Natural killer cell (primary cell): Measurements from ENCODE around the gene LRIG1. TPM values are rescaled to one million over a fixed set of nuclear protein-coding genes. Genes with fewer than 3 reads are reported as not detected.

Experiments used
- ATAC-seq, 3 donors: fragments of 150-1000 bp in 2 of 3; fragments of 200-7000 bp in 1 of 3; cut with Tn5 transposase; 1 replicate in 1 of 3; 2 replicates in 2 of 3; pipeline ENCODE4 v1.10.0; 2021; ENCODE audit warnings: mild to moderate bottlenecking in 2 of 3, moderate library complexity in 2 of 3
- DNase-seq, 2 donors: peaks; one replicate each; pipeline versions ENCODE4 v3.0.0 to v3.0.0-alpha.2; 2013 to 2021; ENCODE audit warnings: mixed read lengths in 1 of 2
- H3K27ac ChIP-seq: one replicate; pipeline ENCODE4 v1.5.1; 2013; ENCODE audit warnings: mild to moderate bottlenecking, low read length
- H3K27me3 ChIP-seq: one replicate; pipeline ENCODE4 v1.6.1; 2013; ENCODE audit warnings: low read length; ENCODE audit not compliant: control insufficient read depth, insufficient read depth
- H3K36me3 ChIP-seq: one replicate; pipeline ENCODE4 v1.6.1; 2013; ENCODE audit warnings: low read length; ENCODE audit not compliant: control insufficient read depth, insufficient read depth
- H3K4me1 ChIP-seq: one replicate; pipeline ENCODE4 v1.6.1; 2013; ENCODE audit warnings: low read length; ENCODE audit not compliant: control insufficient read depth, insufficient read depth
- H3K4me3 ChIP-seq: one replicate; pipeline ENCODE4 v1.5.1; 2013; ENCODE audit warnings: low read length
- H3K9me3 ChIP-seq: one replicate; pipeline ENCODE4 v1.6.1; 2013; ENCODE audit warnings: low read length; ENCODE audit not compliant: control insufficient read depth, insufficient read depth
- H3K27ac Mint-ChIP-seq, 2 donors: one replicate each; pipeline ENCODE4 v1.8.0; 2022; ENCODE audit warnings: mild to moderate bottlenecking in 2 of 2, mixed read lengths in 2 of 2, moderate library complexity in 1 of 2
- H3K27me3 Mint-ChIP-seq, 2 donors: one replicate each; pipeline ENCODE4 v1.8.0; 2022; ENCODE audit warnings: low read depth in 2 of 2, mixed read lengths in 2 of 2
- H3K36me3 Mint-ChIP-seq: one replicate; pipeline ENCODE4 v1.8.0; 2022; ENCODE audit warnings: mixed read lengths
- H3K4me1 Mint-ChIP-seq, 2 donors: one replicate each; pipeline ENCODE4 v1.8.0; 2022; ENCODE audit warnings: mixed read lengths in 2 of 2
- H3K4me3 Mint-ChIP-seq: one replicate; pipeline ENCODE4 v1.8.0; 2022; ENCODE audit warnings: mild to moderate bottlenecking, moderate library complexity, mixed read lengths
- H3K9me3 Mint-ChIP-seq, 2 donors: one replicate each; pipeline ENCODE4 v1.8.0; 2022; ENCODE audit warnings: mixed read lengths in 2 of 2
- CTCF ChIP-seq: fragments of 200-600 bp; IDR thresholded peaks from one replicate; pipeline ENCODE4 v1.8.0; 2022; ENCODE audit warnings: antibody characterized with exemption
- WGBS: methylation state at CpG from one replicate; pipeline ENCODE4 v1.1.7; 2013; ENCODE audit warnings: missing lambda C conversion rate; ENCODE audit not compliant: insufficient coverage; 5-methylcytosine and 5-hydroxymethylcytosine counted together
- intact Hi-C: fragments of 100-400 bp; cut with micrococcal nuclease; formaldehyde crosslinking; loops from one replicate; pipeline ENCODE4 v1.14.2; 2022
- total RNA-seq, 4 donors: library from RNA; stranded (reverse); fragments of 120-200 nt in 1 of 4; gene quantifications; one replicate each; pipeline versions ENCODE4 v1.2.3 to v1.2.4, GENCODE V29; 2013 to 2022

LRIG1 gene
- total RNA-seq, 3 donors from 2014 or later (not counting 1 experiment from before 2014, with no cell fraction given): 5.5 to 10.6 (median 8.5) TPM

- peak overlapping the region in 1 of 2 donors; percentile 74 for H3K27ac Mint-ChIP-seq
- Histone ChIP-seq H3K27me3 (peaks cover 3% of the 10 kb centered on the region), H3K27ac (no peak overlapping the region), H3K36me3 (no peaks in the 10 kb centered on the region), H3K9me3 (no peaks in the 10 kb centered on the region), H3K4me1 (peaks cover 17% of the 10 kb centered on the region), H3K4me3 (peak overlapping the region; percentile 52)
- H3K9me3 Mint-ChIP-seq: no peaks in the 10 kb centered on the region
- H3K4me3 Mint-ChIP-seq: peak overlapping the region; percentile 78
- intact Hi-C loops: loop anchor here (2.0 to 10.0 kb wide), 4 partner anchors 45 to 497 kb away; partner anchors contain the start of genes KBTBD8 and SLC25A26
- H3K27me3 Mint-ChIP-seq: peaks cover 19 to 34% of the 10 kb centered on the region in 2 donors
- under 1% methylated on average over 80 of the region's 80 CpGs for WGBS
- TF ChIP-seq CTCF: no peak
- H3K4me1 Mint-ChIP-seq: peaks cover 26 to 42% of the 10 kb centered on the region in 2 donors
- ATAC-seq: no peak
- H3K36me3 Mint-ChIP-seq: no peaks in the 10 kb centered on the region
- DNase-seq: peak; percentile 42 to 54
Observed at GRCh38 chr3:66499881-66500575, 794 bp downstream of the LRIG1 start.

GRCh38 chr3:66498687-66499621, 1.9 kb downstream of the LRIG1 start:
- TF ChIP-seq CTCF: no peak
- peaks cover 31 to 42% of the 10 kb centered on the region in 2 donors for H3K4me1 Mint-ChIP-seq
- H3K27me3 Mint-ChIP-seq: peaks cover 23 to 44% of the 10 kb centered on the region in 2 donors
- Histone ChIP-seq H3K9me3 (no peaks in the 10 kb centered on the region), H3K27me3 (peaks cover 3% of the 10 kb centered on the region), H3K4me1 (peaks cover 17% of the 10 kb centered on the region), H3K27ac (no peak overlapping the region), H3K4me3 (no peak overlapping the region), H3K36me3 (no peaks in the 10 kb centered on the region)
- H3K9me3 Mint-ChIP-seq: no peaks in the 10 kb centered on the region
- ATAC-seq (no peak), DNase-seq (no peak)
- intact Hi-C loops: no loop called here
- WGBS: 64% methylated on average over 14 of the region's 14 CpGs
- H3K27ac Mint-ChIP-seq: no peak overlapping the region
- no peaks in the 10 kb centered on the region for H3K36me3 Mint-ChIP-seq
- H3K4me3 Mint-ChIP-seq: peak overlapping the region; percentile 78

DNA sequence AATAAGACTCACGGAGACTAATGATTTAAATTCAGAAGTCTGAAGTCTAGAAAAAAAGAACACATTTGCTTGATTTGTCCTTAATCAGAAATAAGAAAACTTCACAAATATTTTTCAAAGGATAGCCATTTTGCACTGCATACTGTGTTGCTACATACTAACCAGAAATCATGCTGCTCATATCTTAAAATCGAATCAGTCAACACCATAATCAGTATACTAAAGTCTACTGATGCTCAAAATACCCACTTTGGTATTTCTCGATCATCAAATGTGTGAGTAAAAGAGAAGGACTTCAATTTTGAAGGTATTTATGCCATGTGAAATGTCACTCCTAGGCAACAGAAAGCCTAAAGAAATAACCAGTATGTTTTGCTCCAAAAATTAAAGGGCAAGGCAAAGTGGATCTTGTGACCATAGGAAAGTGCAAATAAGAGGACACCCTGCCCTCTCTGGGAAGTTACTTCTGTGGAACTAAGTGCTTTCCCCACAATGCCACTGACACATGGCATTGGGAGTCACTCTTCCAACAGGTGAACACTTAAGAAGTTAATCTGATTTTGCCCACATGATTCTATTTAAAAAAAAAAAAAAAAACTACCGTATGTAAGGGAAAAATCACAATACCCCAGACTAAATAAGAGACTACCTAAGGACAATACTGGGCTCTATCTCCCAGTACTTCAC, 2.7 kb downstream of the LRIG1 start:
- WGBS: 83% methylated on average over 4 of the region's 4 CpGs
- peaks cover 17% of the 10 kb centered on the region for H3K4me1 ChIP-seq
- DNase-seq: no peak
- peaks cover 3% of the 10 kb centered on the region for H3K27me3 ChIP-seq
- no peak for TF ChIP-seq CTCF
- H3K9me3 ChIP-seq: no peaks in the 10 kb centered on the region
- Mint-ChIP-seq H3K36me3 (no peaks in the 10 kb centered on the region), H3K9me3 (no peaks in the 10 kb centered on the region), H3K4me1 (peaks cover 31 to 46% of the 10 kb centered on the region in 2 donors), H3K4me3 (peak overlapping the region; percentile 25), H3K27me3 (peaks cover 28 to 52% of the 10 kb centered on the region in 2 donors), H3K27ac (no peak overlapping the region)
- intact Hi-C loops: no loop called here
- no peak for ATAC-seq
- no peaks in the 10 kb centered on the region for H3K36me3 ChIP-seq
- H3K27ac ChIP-seq: no peak overlapping the region
- H3K4me3 ChIP-seq: no peak overlapping the region
